ENCODE measurements around the gene SP2.
"Not testable (repeated sequence)": the region's sequence is repeated elsewhere in the genome, so short reads cannot be mapped to it uniquely, and the experiment has no call there.

SP2 gene

DNA sequence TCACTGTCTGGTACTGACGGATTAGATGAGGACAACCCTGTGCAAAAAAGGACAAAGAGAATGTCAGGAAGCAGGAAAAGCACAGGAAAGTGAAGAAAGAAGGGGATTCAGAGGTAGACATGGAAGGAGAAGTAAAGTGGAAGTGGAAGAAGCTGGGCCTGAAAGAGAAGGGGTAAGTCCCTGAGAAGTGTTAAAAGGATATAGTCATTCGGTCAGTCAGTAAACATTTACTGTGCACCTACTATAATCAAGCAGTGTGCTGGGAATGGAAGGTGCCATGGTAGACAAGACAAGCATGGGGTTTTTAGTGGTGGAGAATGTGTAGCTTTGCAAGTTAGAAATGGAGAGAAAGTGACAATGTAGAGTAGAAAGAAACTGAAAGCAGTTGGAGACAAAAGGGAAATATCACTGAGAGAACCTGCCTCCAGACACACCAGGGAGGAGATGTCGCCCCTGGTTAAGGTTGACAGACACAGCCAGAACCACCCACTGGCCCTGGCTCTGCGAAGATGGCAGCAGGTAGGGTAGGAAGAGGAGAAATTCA is 4.4 kb upstream of the SP2 start:
- no peak for DNase-seq

GRCh38 chr17:47894498-47895346 is 1.3 kb upstream of the SP2 start:
- DNase-seq = no peak

DNA sequence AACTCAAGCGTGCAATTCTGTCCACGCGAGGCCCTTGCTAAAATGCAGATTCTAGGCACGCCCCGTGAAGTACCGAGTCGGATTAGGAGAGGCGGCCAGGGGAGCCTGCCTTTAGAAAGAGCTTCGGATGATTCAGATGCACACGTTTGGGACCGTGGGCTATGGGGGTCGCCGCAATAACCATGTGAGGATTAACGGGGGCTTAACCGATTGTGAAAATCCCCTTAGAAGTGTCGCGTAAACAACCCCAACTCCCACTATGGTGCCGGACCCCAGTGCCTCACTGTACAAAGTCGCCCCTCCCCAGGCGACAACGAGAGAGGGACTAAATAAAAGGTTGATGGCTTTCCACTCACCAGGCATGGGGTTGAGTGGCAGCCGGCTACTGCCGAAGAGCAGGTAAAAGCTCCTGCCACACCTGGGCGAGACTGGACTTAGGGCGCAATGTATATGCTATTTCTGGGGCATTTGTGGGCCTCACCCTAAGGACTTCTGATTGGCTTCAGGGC is 635 bp upstream of the SP2 start:
- DNase-seq = peak; percentile 49

GRCh38 chr17:47896672-47897490 is 845 bp downstream of the SP2 start:
- no peak for DNase-seq

DNA sequence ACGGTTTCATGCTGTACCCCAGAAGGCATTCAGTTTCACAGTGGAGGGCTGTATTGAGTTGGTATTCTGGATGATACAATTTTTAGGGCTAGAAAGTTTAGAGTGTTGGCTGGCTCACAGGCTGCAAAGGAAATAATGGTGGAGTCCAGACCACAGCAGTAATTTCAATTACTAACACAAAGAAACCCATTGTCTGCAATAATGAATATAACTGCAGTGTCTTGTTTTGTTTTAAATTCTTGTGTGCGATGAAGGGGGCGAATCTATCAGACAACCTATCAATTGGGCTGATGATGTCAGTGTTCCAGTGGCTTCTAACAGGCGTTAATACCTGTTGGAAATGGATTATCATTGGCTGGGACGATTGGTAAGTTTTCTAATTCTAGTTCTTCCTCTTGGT is 1.5 kb downstream of the SP2 start:
- no peak for DNase-seq

DNA sequence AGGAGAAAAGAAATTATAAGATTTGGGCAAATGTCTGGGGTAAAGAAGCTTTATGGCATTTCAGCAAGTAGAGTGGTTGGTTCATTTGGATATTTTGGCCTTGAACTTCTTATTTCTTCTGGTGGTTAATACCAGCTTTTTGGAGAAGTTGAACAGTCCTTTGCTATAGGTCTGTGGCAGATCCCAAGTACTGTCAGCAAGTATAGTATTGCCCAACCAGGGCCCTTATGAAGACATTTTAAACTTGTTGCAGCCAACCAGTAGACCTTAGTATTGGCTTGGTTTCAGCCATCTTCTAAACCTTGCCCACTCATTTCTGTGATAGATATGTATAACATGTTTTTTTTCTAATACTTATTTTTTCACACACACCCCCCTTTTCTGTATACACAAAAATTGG is 2.2 kb downstream of the SP2 start:
- DNase-seq = no peak

GRCh38 chr17:47899643-47900042 is 3.6 kb downstream of the SP2 start:
- no peak for DNase-seq

- DNase-seq = no peak
Observed at GRCh38 chr17:47901423-47901822, 5.4 kb downstream of the SP2 start.

DNA sequence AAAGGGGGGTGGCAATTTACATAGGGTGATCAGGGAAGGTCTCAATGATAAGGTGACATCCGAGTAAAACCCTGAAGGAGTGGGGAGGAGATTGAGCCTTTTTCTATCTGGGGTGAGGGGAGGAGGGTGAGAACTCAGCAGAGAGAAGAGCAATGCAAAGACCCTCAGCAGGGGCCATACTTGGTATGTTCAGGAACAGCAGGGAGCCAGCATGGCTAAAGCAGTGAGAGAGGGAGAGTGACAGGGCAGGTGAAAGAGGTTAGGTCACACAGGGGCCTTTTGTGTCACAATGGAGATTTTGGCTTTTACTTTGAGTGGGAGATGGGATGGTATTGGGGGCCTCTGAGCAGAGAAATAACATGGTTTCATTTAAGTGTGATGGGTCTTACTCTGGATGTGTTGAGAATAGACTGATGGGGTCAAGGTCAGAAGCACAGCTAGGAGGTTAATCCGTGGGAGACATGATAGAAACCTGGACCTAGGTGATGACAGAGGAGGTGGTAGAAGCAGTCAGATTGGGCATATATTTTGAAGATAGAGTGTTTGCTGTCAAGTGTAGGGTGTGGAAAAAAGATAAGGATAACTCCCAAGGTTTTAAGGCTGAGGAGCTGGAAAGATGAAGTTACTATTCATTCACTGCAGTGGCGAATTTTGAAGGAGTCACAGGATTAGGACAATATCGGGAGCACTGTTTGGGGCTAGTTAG is 6.2 kb downstream of the SP2 start:
- DNase-seq = no peak

DNA sequence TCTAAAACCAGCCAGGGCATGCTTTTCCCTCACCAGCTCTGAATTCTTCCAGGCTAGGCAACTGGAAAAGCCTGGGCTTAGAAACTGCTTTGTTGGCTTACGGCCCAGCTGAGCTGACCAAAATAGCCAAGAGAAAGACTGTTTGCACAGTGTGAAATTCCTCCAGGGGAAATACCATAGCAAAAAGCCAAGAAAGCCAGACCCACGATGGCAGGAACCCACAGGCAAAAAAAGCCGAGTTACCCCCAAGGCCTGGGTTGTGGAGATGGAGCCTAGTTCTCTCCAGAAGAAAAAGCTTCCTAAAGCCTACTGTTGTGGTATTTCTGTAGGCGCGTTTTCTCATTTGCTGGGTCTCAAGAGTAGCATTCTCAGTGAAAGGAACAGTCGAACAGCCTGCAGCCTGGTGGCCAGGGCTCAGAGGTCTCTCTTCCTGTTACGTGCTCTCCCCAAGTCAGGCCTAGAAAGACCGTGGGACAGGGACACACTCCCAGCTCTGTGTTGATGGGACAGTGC is 9.2 kb downstream of the SP2 start:
- DNase-seq = no peak

- no peak for DNase-seq
Observed at GRCh38 chr17:47906443-47906842, 10.4 kb downstream of the SP2 start.

DNA sequence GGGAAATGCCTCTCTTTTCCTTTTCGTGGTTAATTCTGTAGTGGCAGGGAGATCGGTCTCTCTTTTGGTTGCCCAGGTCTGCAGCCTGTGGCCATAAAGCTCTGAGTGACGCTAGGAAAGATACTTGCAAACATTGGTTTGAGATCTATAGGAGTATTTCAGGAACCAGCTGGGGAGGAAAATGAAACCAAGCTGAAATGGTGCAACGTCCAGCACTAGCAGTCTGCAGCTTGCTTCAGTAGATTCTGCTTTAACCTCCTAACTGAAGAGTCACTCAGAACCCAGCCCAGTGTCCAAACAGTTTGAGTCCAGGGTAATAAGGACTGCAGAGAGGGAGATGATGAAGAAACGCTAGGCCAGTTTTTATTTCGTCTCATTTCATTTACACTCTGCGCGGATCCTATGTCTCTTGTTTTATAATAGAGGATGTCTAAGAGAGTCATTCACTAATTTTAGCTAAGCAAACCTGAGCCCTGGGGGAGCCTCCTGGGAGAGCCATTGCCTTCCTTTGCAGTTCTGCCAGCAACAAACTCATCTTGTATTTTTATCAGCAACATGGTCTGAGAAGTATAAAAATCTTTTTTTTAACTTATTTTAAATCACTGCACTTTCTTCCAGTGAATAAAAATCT is 12.0 kb downstream of the SP2 start:
- DNase-seq = no peak

- no peak for DNase-seq
Observed at GRCh38 chr17:47913050-47913449, 17.0 kb downstream of the SP2 start.

- DNase-seq = no peak
Observed at GRCh38 chr17:47914306-47914948, 18.4 kb downstream of the SP2 start.

GRCh38 chr17:47915776-47916398 is 19.9 kb downstream of the SP2 start:
- DNase-seq = no peak

- DNase-seq = no peak
Observed at GRCh38 chr17:47916489-47917208, 20.6 kb downstream of the SP2 start.

GRCh38 chr17:47917581-47917980 is 21.5 kb downstream of the SP2 start:
- no peak for DNase-seq

DNA sequence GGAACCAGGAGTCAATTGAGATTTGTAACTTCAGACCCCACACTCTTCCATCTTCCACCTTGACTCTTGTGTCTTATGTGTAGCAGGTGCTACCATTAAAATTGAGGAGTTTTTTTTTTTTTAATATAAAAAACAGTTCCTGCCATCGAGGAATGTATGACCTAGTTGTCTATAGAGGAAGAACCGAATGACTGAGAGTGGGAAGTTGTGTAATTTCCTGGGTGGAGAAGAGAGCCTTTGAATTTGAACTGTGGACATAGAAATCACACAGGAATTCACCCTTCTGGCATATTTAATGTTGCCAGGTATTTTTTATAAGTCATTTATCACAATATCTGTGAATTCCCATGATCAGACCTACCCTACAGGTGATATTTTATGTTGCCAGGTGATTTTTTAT is 22.0 kb downstream of the SP2 start:
- DNase-seq = no peak

DNA sequence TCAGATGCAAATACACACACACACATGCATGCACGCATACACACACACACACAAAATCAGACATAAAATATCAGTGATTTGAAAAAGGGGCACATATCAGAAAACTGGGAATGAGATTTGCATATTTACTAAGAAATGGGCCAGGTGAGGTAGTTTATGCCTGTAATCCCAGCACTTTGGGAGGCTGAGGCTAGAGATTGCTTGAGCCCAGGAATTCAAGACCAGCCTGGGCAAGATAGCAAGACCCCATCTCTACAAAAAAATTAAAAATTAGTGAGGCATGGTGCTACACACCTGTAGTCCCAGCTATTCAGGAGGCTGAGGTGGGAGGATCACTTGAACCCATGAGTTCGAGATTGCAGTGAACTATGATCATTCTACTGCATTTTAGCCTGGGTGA is 23.0 kb downstream of the SP2 start:
- no peak for DNase-seq

GRCh38 chr17:47919889-47920288 is 23.9 kb downstream of the SP2 start:
- DNase-seq = not testable (repeated sequence)

All from NCI-H146 (cell line).